ENCODE measurements around the gene AVPR2.

DNA sequence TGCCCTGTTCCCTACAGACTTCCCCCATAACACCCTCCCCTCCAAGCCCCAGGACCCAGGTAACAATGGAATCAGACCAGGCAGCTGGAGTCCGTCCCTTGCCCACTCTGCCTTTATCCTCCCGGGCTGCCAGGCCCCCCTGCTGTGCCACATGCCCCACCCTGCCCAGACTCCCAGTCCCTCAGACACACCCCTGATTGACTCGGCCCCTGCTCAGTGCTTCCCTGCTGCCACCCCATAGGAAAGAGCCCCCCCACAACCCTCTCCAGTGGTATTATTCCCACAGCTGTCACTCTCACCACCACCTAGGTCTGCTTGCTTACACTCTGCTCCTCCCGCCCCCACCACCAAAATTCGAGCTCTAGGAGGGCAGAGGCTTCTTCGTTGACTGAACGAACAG lies 35.1 kb downstream of the AVPR2 start:
- TF ChIP-seq, protein P1, sequence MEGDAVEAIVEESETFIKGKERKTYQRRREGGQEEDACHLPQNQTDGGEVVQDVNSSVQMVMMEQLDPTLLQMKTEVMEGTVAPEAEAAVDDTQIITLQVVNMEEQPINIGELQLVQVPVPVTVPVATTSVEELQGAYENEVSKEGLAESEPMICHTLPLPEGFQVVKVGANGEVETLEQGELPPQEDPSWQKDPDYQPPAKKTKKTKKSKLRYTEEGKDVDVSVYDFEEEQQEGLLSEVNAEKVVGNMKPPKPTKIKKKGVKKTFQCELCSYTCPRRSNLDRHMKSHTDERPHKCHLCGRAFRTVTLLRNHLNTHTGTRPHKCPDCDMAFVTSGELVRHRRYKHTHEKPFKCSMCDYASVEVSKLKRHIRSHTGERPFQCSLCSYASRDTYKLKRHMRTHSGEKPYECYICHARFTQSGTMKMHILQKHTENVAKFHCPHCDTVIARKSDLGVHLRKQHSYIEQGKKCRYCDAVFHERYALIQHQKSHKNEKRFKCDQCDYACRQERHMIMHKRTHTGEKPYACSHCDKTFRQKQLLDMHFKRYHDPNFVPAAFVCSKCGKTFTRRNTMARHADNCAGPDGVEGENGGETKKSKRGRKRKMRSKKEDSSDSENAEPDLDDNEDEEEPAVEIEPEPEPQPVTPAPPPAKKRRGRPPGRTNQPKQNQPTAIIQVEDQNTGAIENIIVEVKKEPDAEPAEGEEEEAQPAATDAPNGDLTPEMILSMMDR (tag by site-specific recombination; IDR thresholded peaks at IDR 0.05): no peak
- no peak for TF ChIP-seq ZNF768 (tag by site-specific recombination; IDR thresholded peaks at IDR 0.05)
- TF ChIP-seq ZNF747 (tag by site-specific recombination; IDR thresholded peaks at IDR 0.05): no peak
- TF ChIP-seq ZNF701 (tag by site-specific recombination; IDR thresholded peaks at IDR 0.05): no peak
- no peak for TF ChIP-seq ZFP37 (tag by site-specific recombination; IDR thresholded peaks at IDR 0.05)
